Stimulated activated CD4-positive, alpha-beta T cell treated with anti-CD3 and anti-CD28 coated beads, Interleukin-2, amount 100 ng/mL, for 48 hours (primary cell): ENCODE data around the gene TAL1.

ENCODE experiments used
- DNase-seq, 2 donors: peaks; one replicate each; pipeline ENCODE4 v3.0.0-alpha.2; 2020

The TAL1 gene

GRCh38 chr1:47186267-47187185 lies 45.5 kb downstream of the TAL1 start:
- DNase-seq = no peak

- DNase-seq = no peak
Measured at GRCh38 chr1:47184822-47185677, 47.0 kb downstream of the TAL1 start.

- DNase-seq = no peak
Measured at GRCh38 chr1:47184090-47184821, 47.8 kb downstream of the TAL1 start.

DNA sequence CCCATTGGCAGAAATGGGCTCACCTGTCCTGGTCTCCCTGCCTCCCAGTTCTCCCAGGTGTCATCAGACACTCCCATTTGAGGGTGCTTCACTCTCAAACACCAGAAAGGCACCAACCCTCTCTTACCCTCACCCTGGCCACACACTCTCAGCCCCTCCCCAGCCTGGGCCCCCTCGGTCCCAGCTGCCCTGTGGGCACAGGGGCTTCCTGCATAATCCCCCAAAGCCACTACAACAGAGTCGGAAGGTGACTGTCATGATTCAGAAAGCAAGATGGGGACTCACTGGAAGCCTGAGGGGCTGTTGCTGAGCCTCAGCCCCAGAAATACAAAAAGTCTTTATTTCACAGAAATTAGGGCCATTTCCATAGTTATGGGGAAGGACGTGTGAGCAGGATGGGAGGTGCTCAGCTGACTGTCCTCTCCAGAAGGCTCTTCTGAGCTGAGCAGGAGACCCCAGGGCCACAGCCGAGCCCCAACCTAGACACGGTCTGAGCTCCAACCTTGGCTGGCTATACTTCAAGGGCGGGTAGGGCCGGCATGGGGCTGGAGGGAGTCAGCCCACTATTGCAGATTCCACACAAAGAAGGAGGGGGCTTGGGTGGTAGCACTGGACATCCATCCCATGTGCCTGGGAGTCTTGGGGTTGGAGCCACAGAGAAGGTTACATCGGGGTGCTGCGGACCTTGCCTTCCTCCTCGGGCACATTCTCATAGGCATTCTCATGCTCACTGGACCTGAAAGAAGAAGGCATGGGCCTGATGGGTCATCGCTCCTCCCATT lies 48.5 kb downstream of the TAL1 start:
- no peak for DNase-seq

DNA sequence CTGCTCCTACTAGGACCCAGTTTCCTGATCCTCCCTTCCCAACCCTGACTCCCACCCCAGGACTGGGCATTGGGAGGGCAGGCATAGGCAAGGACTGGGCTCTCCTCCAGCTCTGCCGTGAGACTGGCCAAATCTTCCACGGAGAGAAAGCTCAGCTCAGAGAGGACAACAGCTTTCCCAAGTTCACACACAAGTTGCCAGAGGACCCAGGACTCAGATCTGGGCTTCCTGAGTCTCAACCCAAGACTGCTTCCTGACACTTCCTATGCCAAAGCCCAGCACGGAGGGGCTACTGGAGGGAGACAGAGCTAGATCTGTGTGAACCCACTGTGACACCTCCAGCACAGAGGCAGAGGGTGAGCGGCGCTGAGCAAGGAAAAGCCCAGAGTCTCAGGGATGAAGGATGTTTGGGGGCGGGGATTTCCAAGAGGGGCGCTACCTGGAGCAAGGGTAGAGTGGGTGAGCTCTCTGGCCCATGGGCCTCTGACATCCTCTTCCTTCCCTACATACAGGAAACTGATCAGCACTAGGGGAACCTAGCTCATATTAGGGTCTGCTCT lies 49.3 kb downstream of the TAL1 start:
- DNase-seq = no peak

- DNase-seq = no peak
Measured at GRCh38 chr1:47181955-47182675, 49.9 kb downstream of the TAL1 start.

- DNase-seq = no peak
Measured at GRCh38 chr1:47181095-47181954, 50.7 kb downstream of the TAL1 start.

DNA sequence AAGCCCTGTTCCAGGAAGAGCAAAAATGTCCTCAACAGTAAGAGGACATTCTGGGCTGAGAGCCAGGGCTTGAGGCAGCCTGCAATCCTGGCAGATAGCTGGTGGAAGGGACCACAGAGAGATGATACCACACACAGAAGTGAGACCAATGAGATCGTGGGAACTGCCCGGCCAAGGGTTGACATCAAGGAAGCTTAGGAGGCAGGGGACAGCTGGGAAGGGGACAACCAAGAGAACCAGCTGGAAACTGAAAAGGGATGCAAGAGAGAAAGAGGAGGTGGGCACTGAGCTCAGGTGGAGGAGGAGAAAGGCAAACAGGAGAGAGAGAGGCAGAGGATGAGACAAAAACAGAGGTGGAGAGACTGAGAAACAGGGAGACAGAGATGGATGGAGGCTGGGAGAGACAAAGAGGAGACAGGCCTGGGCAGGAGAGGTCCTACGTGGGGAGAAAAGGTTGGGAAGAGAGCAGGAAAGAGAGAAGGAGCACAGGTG lies 51.4 kb downstream of the TAL1 start:
- DNase-seq = no peak

DNA sequence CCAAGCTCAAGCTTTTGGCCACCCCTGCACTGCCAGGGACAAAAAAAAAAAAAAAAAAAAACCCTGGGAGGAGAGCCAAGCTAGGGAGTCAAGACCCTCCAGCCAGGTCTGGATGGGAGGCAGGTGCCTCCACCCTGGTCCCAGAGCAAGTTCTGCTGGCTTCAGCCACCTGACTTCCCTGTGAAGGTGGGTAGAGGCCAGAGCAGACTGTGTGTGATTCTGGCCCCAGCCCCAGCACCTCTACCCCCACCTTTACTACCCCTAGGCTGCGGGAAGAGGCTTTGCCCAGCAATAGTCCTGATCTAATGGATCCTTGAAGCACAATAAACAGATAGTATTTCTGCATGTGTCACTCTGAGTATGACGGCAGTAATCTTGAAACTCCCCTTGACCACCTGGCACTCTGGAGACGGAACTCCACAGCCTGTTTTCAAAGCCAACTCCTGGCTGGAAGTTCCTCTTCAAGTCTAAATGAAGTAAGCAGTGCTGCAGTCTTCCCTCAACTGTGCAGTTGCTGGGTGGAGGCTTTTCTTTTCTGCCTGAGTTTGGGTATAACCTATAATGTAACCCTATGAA lies 51.9 kb downstream of the TAL1 start:
- no peak for DNase-seq

- DNase-seq = peak; percentile 76 to 81
Measured at GRCh38 chr1:47179017-47179987, 52.7 kb downstream of the TAL1 start.

DNA sequence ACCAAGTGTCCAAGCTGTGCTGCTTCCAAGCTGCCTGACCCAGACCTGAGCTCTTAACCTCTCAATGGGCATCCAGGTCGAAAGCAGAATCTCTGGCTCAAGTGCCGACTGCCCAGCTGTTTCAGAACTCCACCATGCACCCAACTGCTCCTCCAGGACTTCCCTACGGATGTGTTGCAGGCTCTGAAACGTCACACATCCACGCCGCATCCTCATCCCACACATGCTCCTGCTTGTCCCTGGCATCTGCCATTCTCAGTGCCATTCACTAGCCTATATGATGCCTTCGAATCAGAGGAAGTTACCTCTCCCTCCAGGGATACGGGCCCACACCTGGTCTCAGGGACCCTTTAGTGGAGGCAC lies 53.4 kb downstream of the TAL1 start:
- DNase-seq = no peak

DNA sequence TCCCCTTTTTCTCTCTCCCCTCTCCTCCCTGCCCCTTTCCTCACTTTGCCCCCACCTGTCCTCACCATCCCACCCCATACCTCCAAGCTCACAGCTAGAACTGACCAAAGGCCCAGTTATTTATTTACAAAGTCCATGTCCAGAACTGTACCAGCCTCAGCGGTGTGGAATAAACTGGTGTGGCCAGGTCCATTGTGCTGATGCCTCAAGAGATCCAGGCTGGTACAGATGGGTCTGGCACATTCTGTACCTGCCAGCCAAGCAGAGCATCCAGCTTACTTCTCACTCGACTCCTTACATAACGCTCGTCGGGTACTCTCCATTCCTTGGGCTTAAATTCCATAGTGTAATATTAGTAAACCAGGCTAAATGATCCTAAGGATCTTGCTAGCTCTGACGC lies 54.0 kb downstream of the TAL1 start:
- DNase-seq = no peak

GRCh38 chr1:47175227-47175934 lies 56.6 kb downstream of the TAL1 start:
- DNase-seq = peak; percentile 39 to 40

GRCh38 chr1:47174656-47175020 lies 57.4 kb downstream of the TAL1 start:
- DNase-seq = no peak

GRCh38 chr1:47172782-47173181 lies 59.2 kb downstream of the TAL1 start:
- DNase-seq = no peak
